Colonic mucosa (tissue), 4 donors: ENCODE results near the gene TMED8. TPM values are rescaled to one million over a fixed set of nuclear protein-coding genes. Genes with fewer than 3 reads are reported as not detected.

Source experiments
- DNase-seq: peaks from one replicate; pipeline ENCODE4 v3.0.0-alpha.2; 2020
- H3K27ac ChIP-seq: fragments of 200-600 bp; one replicate; pipeline ENCODE4 v1.8.0; 2021
- H3K27me3 ChIP-seq: fragments of 200-600 bp; one replicate; pipeline ENCODE4 v1.8.0; 2021
- H3K36me3 ChIP-seq: fragments of 200-600 bp; one replicate; pipeline ENCODE4 v1.8.0; 2021
- H3K4me1 ChIP-seq: fragments of 200-600 bp; one replicate; pipeline ENCODE4 v1.8.0; 2021; ENCODE audit warnings: mild to moderate bottlenecking
- H3K4me3 ChIP-seq: fragments of 200-600 bp; one replicate; pipeline ENCODE4 v1.8.0; 2021
- H3K9ac ChIP-seq, 2 donors: one replicate each; pipeline ENCODE4 v1.7.0; 2013; ENCODE audit warnings: control low read depth in 2 of 2, low read depth in 2 of 2, low read length in 2 of 2
- H3K9me3 ChIP-seq: fragments of 200-600 bp; one replicate; pipeline ENCODE4 v1.8.0; 2021
- CTCF ChIP-seq: fragments of 200-600 bp; IDR thresholded peaks from one replicate; pipeline ENCODE4 v1.8.0; 2022; ENCODE audit warnings: antibody characterized with exemption, mild to moderate bottlenecking
- intact Hi-C: fragments of 100-400 bp; cut with DNase I; formaldehyde crosslinking; loops from one replicate; pipeline ENCODE4 v1.14.1; 2022
- total RNA-seq, 2 donors: library from RNA; stranded (reverse); fragmentation: NEBNext Ultra II Directional in 1 of 2; extraction: Animal tissue kit (Norgen Biotek cat#: 25700) in 1 of 2; gene quantifications; one replicate each; pipeline ENCODE4 v1.2.1, GENCODE V29; 2021
- donor health status: healthy.
- donor health status: DM: no; HTN: no; CAD: no.
- donor health status: DM: no; HTN: no; CAD: no.

Gene TMED8
- total RNA-seq, 2 donors from 2014 or later: 8.6 to 9.4 TPM

DNA sequence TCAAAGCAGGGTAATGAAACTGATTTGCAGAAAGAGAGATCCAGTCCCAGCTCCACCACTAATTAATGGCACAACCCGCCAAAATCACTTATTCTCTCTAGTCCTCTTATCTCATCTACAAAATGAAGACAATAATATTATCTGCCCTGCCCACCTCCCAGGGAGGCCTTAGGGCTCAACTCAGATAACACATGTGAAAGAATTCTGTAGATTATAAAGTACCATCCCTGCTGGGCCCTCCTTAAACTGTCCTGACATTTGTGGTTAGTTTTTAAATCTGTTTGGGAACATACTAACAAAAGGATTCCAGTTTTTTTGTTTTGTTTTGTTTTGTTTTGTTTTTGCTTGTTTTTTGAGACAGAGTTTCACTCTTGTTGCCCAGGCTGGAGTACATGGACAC is 63.5 kb downstream of the TMED8 start:
- Histone ChIP-seq H3K27ac (no peak overlapping the region), H3K4me3 (no peak overlapping the region), H3K36me3 (no peaks in the 10 kb centered on the region), H3K9ac (no peak overlapping the region), H3K9me3 (no peaks in the 10 kb centered on the region), H3K4me1 (peaks cover 6% of the 10 kb centered on the region), H3K27me3 (no peaks in the 10 kb centered on the region)
- intact Hi-C loops: no loop called here
- TF ChIP-seq CTCF: no peak
- no peak for DNase-seq

DNA sequence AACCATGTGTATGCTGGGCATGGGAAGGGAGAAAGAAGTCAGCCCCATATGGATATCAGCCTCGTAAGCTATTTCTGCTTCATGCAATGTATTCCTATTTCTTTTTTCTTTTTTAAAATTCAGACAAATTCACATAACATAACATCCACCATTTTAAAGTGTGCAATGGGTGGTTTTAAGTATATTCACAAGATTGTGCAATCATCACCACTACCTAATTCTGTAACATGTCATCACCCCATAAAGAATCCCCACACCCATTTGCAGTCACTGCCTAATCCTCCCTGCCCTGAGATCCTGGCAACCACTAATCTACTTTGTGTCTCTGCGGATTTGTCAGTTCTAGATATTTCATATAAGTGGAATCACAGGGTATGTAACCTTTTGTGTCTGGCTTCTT is 65.7 kb downstream of the TMED8 start:
- no peak for DNase-seq
- H3K4me3 ChIP-seq: no peak overlapping the region
- no peaks in the 10 kb centered on the region for H3K36me3 ChIP-seq
- TF ChIP-seq CTCF: no peak
- H3K9ac ChIP-seq: no peak overlapping the region
- intact Hi-C loops: no loop called here
- no peak overlapping the region for H3K27ac ChIP-seq
- H3K27me3 ChIP-seq: no peaks in the 10 kb centered on the region
- peaks cover 6% of the 10 kb centered on the region for H3K4me1 ChIP-seq
- no peaks in the 10 kb centered on the region for H3K9me3 ChIP-seq

GRCh38 chr14:77310026-77310425 is 66.9 kb downstream of the TMED8 start:
- TF ChIP-seq CTCF: no peak
- Histone ChIP-seq H3K27ac (no peak overlapping the region), H3K36me3 (no peaks in the 10 kb centered on the region), H3K9ac (no peak overlapping the region), H3K9me3 (no peaks in the 10 kb centered on the region), H3K4me1 (peaks cover 6% of the 10 kb centered on the region), H3K4me3 (no peak overlapping the region), H3K27me3 (no peaks in the 10 kb centered on the region)
- no peak for DNase-seq
- intact Hi-C loops: no loop called here

GRCh38 chr14:77309131-77309530 is 67.8 kb downstream of the TMED8 start:
- intact Hi-C loops: no loop called here

DNA sequence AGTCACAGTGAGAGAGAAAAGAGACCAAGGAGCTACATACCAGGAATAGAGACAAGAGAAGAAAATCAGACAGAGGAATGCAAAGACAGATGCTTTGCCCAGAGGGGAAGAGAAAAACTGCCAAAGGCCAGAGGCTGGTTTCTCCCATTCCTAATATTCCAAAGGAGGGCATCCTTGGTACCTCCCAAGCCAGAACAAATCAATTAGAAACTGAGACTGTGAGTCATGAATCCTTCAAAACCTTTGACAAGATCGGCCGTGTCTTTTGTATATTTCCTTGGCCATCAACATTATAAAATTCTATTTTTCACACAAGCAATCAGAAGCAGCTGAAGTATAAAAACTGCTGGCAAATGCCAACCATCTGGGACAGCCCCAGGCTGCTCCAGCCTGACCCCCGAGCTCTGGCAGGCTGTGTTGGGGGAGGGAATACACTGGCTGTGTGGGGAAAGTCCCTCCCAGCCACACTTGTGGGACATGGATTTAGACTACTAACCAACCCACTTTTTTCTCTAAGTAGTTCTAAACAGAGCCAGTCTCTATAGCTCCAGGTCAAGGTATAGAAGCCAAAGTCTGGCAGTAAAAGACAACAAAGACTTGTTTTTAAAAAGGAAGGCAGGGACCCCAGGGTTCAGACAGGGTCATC is 69.9 kb downstream of the TMED8 start:
- no peak overlapping the region for H3K27ac ChIP-seq
- H3K36me3 ChIP-seq: no peaks in the 10 kb centered on the region
- H3K9ac ChIP-seq: no peak overlapping the region
- no peak for DNase-seq
- no peaks in the 10 kb centered on the region for H3K9me3 ChIP-seq
- no peaks in the 10 kb centered on the region for H3K27me3 ChIP-seq
- intact Hi-C loops: no loop called here
- no peak overlapping the region for H3K4me3 ChIP-seq
- TF ChIP-seq CTCF: no peak
- H3K4me1 ChIP-seq: no peaks in the 10 kb centered on the region

More at GRCh38 chr14:77309131-77309530, 67.8 kb downstream of the TMED8 start:
- DNase-seq: no peak
- no peaks in the 10 kb centered on the region for H3K27me3 ChIP-seq
- no peak overlapping the region for H3K27ac ChIP-seq
- H3K9me3 ChIP-seq: no peaks in the 10 kb centered on the region
- no peak overlapping the region for H3K9ac ChIP-seq
- TF ChIP-seq CTCF: no peak
- no peak overlapping the region for H3K4me3 ChIP-seq
- H3K36me3 ChIP-seq: no peaks in the 10 kb centered on the region
- peaks cover 1% of the 10 kb centered on the region for H3K4me1 ChIP-seq
